Memory B cell (primary cell): ENCODE results near the gene ANKS1A.
"Not testable (repeated sequence)": the region's sequence is repeated elsewhere in the genome, so short reads cannot be mapped to it uniquely, and the experiment has no call there.

Experiments
- ATAC-seq: fragments of 150-1000 bp; cut with Tn5 transposase; 2 replicates; pipeline ENCODE4 v1.10.0; 2021; ENCODE audit warnings: low read depth, mild to moderate bottlenecking, moderate library complexity
- DNase-seq, 2 donors: peaks; one replicate each; pipeline ENCODE4 v3.0.0; 2022; ENCODE audit warnings: low spot score in 2 of 2
- H3K27ac Mint-ChIP-seq: one replicate; pipeline ENCODE4 v1.8.0; 2022; ENCODE audit warnings: mild to moderate bottlenecking, moderate library complexity, mixed read lengths
- H3K27me3 Mint-ChIP-seq: one replicate; pipeline ENCODE4 v1.8.0; 2022; ENCODE audit warnings: mixed read lengths
- H3K36me3 Mint-ChIP-seq: one replicate; pipeline ENCODE4 v1.8.0; 2022; ENCODE audit warnings: mild to moderate bottlenecking, mixed read lengths
- H3K4me1 Mint-ChIP-seq: one replicate; pipeline ENCODE4 v1.8.0; 2022; ENCODE audit warnings: mixed read lengths
- H3K4me3 Mint-ChIP-seq: one replicate; pipeline ENCODE4 v1.8.0; 2022; ENCODE audit warnings: mild to moderate bottlenecking, moderate library complexity, mixed read lengths
- H3K9me3 Mint-ChIP-seq: one replicate; pipeline ENCODE4 v1.8.0; 2022; ENCODE audit warnings: mixed read lengths

The ANKS1A gene

DNA sequence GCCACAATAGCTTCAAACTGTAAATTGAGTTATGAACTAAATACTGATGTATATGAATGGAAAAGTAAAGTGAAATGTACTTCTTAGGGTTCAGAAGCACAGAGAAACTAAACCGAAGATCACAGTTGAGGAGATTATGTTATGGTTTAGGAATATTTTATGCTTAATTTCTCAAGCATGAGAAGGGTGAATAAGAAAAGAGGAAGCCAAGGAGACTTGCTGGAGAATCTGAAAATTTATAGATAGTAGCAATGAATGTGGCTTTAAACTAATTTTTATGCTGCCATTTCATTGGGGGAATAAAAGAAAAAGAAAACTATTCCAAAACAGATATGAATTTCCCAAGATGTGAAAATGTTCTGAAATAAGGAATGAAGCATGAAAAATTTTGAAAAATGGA is 5.6 kb downstream of the ANKS1A start:
- ATAC-seq = no peak
- no peak overlapping the region for H3K4me3 Mint-ChIP-seq

GRCh38 chr6:34897130-34897529 is 8.1 kb downstream of the ANKS1A start:
- Mint-ChIP-seq H3K9me3 (no peaks in the 10 kb centered on the region), H3K27ac (no peak overlapping the region), H3K4me1 (peaks cover 8% of the 10 kb centered on the region), H3K4me3 (no peak overlapping the region), H3K27me3 (no peaks in the 10 kb centered on the region), H3K36me3 (peaks cover 2% of the 10 kb centered on the region)
- no peak for DNase-seq
- ATAC-seq = no peak

More for the DNA sequence above, 5.6 kb downstream of the ANKS1A start:
- no peaks in the 10 kb centered on the region for H3K36me3 Mint-ChIP-seq
- peak overlapping the region; percentile 14 for H3K27ac Mint-ChIP-seq
- peaks cover 14% of the 10 kb centered on the region for H3K4me1 Mint-ChIP-seq
- H3K27me3 Mint-ChIP-seq = no peaks in the 10 kb centered on the region
- no peak for DNase-seq
- no peaks in the 10 kb centered on the region for H3K9me3 Mint-ChIP-seq

- Mint-ChIP-seq H3K9me3 (no peaks in the 10 kb centered on the region), H3K36me3 (peaks cover 2% of the 10 kb centered on the region), H3K27me3 (no peaks in the 10 kb centered on the region), H3K27ac (no peak overlapping the region), H3K4me1 (peaks cover 6% of the 10 kb centered on the region), H3K4me3 (no peak overlapping the region)
- no peak for DNase-seq
- no peak for ATAC-seq
Observed at GRCh38 chr6:34897716-34898115, 8.7 kb downstream of the ANKS1A start.

- ATAC-seq, H3K27me3 Mint-ChIP-seq: not testable (repeated sequence)
Observed at GRCh38 chr6:34899748-34900147, 10.7 kb downstream of the ANKS1A start.

DNA sequence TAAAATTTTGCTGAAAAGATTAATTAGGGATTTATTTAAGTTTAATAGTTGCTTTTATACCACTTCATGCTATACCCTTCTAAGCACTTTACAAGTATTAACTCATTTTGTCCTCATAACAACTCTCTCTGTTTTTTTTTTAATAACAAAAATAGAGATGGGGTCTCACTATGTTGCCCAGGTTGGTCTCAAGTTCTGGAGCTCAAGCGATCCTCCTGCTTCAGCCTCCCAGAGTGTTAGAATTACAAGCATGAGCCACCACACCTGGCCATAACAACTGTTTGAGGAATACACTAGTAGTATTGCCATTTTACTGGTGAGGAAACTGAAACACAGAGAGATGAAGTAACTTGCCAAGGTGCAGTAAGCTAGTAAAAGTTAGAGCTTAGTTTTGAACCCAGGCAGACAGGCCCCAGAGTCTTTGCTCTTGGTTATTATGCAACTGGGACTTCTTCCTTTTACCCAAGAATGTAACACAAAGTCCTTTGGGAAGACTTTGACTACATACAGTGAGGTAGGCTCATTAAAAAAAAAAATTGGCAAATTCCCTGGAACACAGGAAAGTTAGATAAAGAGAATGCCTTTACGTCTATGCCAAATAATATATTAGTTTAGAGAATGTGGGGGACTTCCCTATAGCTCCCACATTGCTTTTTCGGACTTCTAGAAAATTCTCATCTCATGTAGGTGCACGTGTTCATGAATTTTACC is 11.4 kb downstream of the ANKS1A start:
- Mint-ChIP-seq H3K4me3 (no peak overlapping the region), H3K27me3 (no peaks in the 10 kb centered on the region), H3K4me1 (peaks cover 2% of the 10 kb centered on the region), H3K27ac (no peak overlapping the region), H3K9me3 (no peaks in the 10 kb centered on the region), H3K36me3 (peaks cover 4% of the 10 kb centered on the region)
- ATAC-seq (no peak), DNase-seq (no peak)

More at GRCh38 chr6:34899748-34900147, 10.7 kb downstream of the ANKS1A start:
- not testable (repeated sequence) for H3K36me3 Mint-ChIP-seq, H3K4me1 Mint-ChIP-seq, H3K4me3 Mint-ChIP-seq, DNase-seq, H3K9me3 Mint-ChIP-seq, H3K27ac Mint-ChIP-seq

DNA sequence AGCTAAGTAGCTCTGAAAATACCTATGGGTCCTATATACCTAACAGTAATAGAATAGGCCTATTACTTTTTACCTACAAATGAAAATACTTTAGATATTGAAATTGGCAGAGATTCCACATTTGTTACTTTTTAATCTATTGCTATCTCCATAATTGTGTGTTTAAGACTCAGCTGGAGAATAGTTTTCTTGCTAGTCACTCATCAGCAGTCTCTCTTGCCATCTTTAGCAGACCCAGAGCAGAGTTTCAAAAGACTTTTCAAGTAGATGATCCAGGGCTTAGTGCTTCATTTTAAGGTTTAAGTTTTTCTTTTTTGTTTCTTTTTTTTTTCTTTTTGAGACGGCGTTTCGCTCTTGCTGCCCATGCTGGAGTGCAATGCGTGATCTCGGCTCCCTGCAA is 12.9 kb downstream of the ANKS1A start:
- Mint-ChIP-seq H3K4me3 (no peak overlapping the region), H3K4me1 (peaks cover 2% of the 10 kb centered on the region), H3K9me3 (no peaks in the 10 kb centered on the region), H3K36me3 (peaks cover 12% of the 10 kb centered on the region), H3K27ac (no peak overlapping the region), H3K27me3 (no peaks in the 10 kb centered on the region)
- no peak for DNase-seq
- ATAC-seq = no peak

DNA sequence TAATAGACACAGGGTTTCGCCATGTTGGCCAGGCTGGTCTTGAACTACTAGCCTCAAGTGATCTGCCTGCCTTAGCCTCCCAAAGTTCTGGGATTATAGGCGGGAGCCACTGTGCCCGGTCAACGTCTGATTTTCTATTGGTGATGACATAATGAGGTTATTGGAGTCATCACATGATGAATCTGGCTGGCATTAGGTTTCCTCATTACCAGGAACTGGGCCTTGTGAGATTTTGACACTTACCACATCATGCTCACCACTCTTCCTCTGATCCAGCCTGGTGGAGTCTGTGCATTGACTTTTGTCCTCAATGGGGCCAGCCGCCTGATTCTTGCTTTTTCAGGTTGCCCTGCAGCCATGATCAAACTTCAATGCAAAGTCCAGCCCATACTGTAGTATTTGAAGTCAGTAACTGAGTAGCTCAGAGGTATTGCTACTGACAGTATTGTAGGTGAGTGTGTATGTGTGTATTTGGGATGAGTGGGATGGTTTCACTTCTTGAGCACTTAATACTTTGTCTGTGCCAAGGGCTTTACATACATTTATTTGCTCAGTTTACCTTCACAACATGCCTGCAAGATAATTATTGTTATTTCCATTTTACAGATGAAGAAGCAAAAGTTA is 16.0 kb downstream of the ANKS1A start:
- Mint-ChIP-seq H3K27ac (no peak overlapping the region), H3K4me1 (peaks cover 6% of the 10 kb centered on the region), H3K4me3 (no peak overlapping the region)

GRCh38 chr6:34906826-34907225 is 17.8 kb downstream of the ANKS1A start:
- no peak for DNase-seq
- Mint-ChIP-seq H3K4me3 (no peak overlapping the region), H3K36me3 (peaks cover 10% of the 10 kb centered on the region), H3K4me1 (peaks cover 9% of the 10 kb centered on the region), H3K27ac (no peak overlapping the region), H3K27me3 (peaks cover 9% of the 10 kb centered on the region), H3K9me3 (no peaks in the 10 kb centered on the region)
- no peak for ATAC-seq

More for the DNA sequence above, 16.0 kb downstream of the ANKS1A start:
- Mint-ChIP-seq H3K27me3 (peaks cover 9% of the 10 kb centered on the region), H3K9me3 (no peaks in the 10 kb centered on the region), H3K36me3 (peaks cover 10% of the 10 kb centered on the region)
- DNase-seq = no peak
- ATAC-seq = no peak

- no peak for DNase-seq
- H3K27me3 Mint-ChIP-seq = peaks cover 9% of the 10 kb centered on the region
Observed at GRCh38 chr6:34908194-34908593, 19.1 kb downstream of the ANKS1A start.

DNA sequence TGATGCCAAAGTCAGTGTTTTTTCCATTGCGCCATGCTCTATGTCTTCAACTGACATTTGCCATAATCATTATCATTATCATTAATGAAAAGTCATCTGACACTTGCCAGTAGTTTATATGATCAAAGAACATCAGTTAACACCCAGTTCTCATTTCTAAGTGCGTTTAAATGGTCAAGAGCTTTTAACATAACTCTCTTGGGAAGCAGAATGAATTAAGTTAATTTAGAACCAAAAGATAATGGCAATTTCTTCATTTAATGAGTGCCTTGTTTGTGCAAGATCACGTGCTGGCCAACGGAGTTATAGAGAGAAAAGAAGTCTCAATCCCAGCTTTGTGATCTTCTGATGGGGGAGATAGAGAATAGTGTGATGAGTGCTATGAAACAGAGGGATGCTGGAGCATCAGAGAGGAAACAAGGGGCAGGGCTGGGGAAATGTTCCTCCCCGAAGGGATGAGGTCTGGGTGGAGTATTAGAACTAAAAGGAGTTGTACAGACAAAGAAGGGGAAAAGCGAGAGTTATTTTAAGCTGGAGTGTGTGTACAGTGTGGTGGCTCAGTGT is 20.3 kb downstream of the ANKS1A start:
- no peak for ATAC-seq
- peaks cover 10% of the 10 kb centered on the region for H3K36me3 Mint-ChIP-seq
- H3K27ac Mint-ChIP-seq = no peak overlapping the region
- DNase-seq = no peak
- peaks cover 19% of the 10 kb centered on the region for H3K4me1 Mint-ChIP-seq
- H3K9me3 Mint-ChIP-seq = no peaks in the 10 kb centered on the region
- peaks cover 9% of the 10 kb centered on the region for H3K27me3 Mint-ChIP-seq
- no peak overlapping the region for H3K4me3 Mint-ChIP-seq

More at GRCh38 chr6:34908194-34908593, 19.1 kb downstream of the ANKS1A start:
- no peak overlapping the region for H3K27ac Mint-ChIP-seq
- H3K4me1 Mint-ChIP-seq = peaks cover 19% of the 10 kb centered on the region
- H3K4me3 Mint-ChIP-seq = no peak overlapping the region
- H3K9me3 Mint-ChIP-seq = no peaks in the 10 kb centered on the region
- ATAC-seq = no peak
- H3K36me3 Mint-ChIP-seq = peaks cover 10% of the 10 kb centered on the region

GRCh38 chr6:34911822-34912221 is 22.8 kb downstream of the ANKS1A start:
- Mint-ChIP-seq H3K4me3 (no peak overlapping the region), H3K27ac (no peak overlapping the region), H3K9me3 (no peaks in the 10 kb centered on the region), H3K36me3 (peaks cover 2% of the 10 kb centered on the region), H3K27me3 (peaks cover 9% of the 10 kb centered on the region), H3K4me1 (peaks cover 19% of the 10 kb centered on the region)
- no peak for DNase-seq
- no peak for ATAC-seq

- Mint-ChIP-seq H3K27ac (peak overlapping the region; percentile 28), H3K9me3 (no peaks in the 10 kb centered on the region), H3K27me3 (peaks cover 9% of the 10 kb centered on the region), H3K36me3 (peaks cover 2% of the 10 kb centered on the region), H3K4me1 (peaks cover 17% of the 10 kb centered on the region), H3K4me3 (peak overlapping the region; percentile 15)
- ATAC-seq (peak; percentile 96), DNase-seq (no peak)
Observed at GRCh38 chr6:34912715-34913464, 23.8 kb downstream of the ANKS1A start.

GRCh38 chr6:34914358-34914757 is 25.3 kb downstream of the ANKS1A start:
- no peaks in the 10 kb centered on the region for H3K9me3 Mint-ChIP-seq
- peaks cover 5% of the 10 kb centered on the region for H3K27me3 Mint-ChIP-seq
- DNase-seq = no peak
- H3K36me3 Mint-ChIP-seq = peaks cover 4% of the 10 kb centered on the region
- H3K27ac Mint-ChIP-seq = no peak overlapping the region
- H3K4me1 Mint-ChIP-seq = peaks cover 14% of the 10 kb centered on the region
- no peak for ATAC-seq
- no peak overlapping the region for H3K4me3 Mint-ChIP-seq

- no peaks in the 10 kb centered on the region for H3K9me3 Mint-ChIP-seq
Observed at GRCh38 chr6:34916348-34916967, 27.4 kb downstream of the ANKS1A start.

More at GRCh38 chr6:34916348-34916967, 27.4 kb downstream of the ANKS1A start:
- peaks cover 13% of the 10 kb centered on the region for H3K4me1 Mint-ChIP-seq
- peaks cover 6% of the 10 kb centered on the region for H3K36me3 Mint-ChIP-seq
- H3K4me3 Mint-ChIP-seq = no peak overlapping the region
- DNase-seq (no peak), ATAC-seq (no peak)
- H3K27ac Mint-ChIP-seq = no peak overlapping the region
- H3K27me3 Mint-ChIP-seq = no peaks in the 10 kb centered on the region
